GM12872 (cell line): Measurements from ENCODE around the gene IFNA4.
"Not testable (repeated sequence)": the region's sequence is repeated elsewhere in the genome, so short reads cannot be mapped to it uniquely, and the experiment has no call there.

Source experiments
- CTCF ChIP-seq: IDR thresholded peaks from 3 replicates; pipeline ENCODE4 v1.5.1; 2011; ENCODE audit warnings: low read depth, mild to moderate bottlenecking, low read length, moderate library complexity; ENCODE audit not compliant: insufficient read depth

IFNA4 gene

GRCh38 chr9:21210311-21210710 is 22.9 kb upstream of the IFNA4 start:
- no peak for TF ChIP-seq CTCF

GRCh38 chr9:21207043-21207442 is 19.7 kb upstream of the IFNA4 start, which contains the start of gene IFNA10:
Gene IFNA10, minus strand, starts transcription at chr9:21207143. Its CDS starts 46 bp downstream, at chr9:21207097.
- TF ChIP-seq CTCF: not testable (repeated sequence)

GRCh38 chr9:21205204-21205603 is 17.8 kb upstream of the IFNA4 start:
- no peak for TF ChIP-seq CTCF

GRCh38 chr9:21202105-21202504 is 14.7 kb upstream of the IFNA4 start, which contains the start of gene IFNA7:
Gene IFNA7, minus strand, starts transcription at chr9:21202205. Its CDS starts 40 bp downstream, at chr9:21202165.
- not testable (repeated sequence) for TF ChIP-seq CTCF

GRCh38 chr9:21194867-21195776 is 7.7 kb upstream of the IFNA4 start:
- TF ChIP-seq CTCF: peak; percentile 68

- peak; percentile 70 for TF ChIP-seq CTCF
These were observed 4.3 kb downstream of the IFNA4 start for GRCh38 chr9:21182810-21183736.

- TF ChIP-seq CTCF: no peak
These were observed 12.7 kb downstream of the IFNA4 start for GRCh38 chr9:21174671-21175070.
